GM12878 (cell line): Measurements from ENCODE around the gene RPLP2. TPM values are rescaled to one million over a fixed set of nuclear protein-coding genes. Genes with fewer than 3 reads are reported as not detected.

Experiments
- ASH2L ChIP-seq: fragments of 300-600, 200-600 bp; sonication (generic); IDR thresholded peaks from 2 replicates; pipeline ENCODE4 v1.6.1; 2017; ENCODE audit warnings: low read depth, mild to moderate bottlenecking, borderline replicate concordance
- BACH1 ChIP-seq: fragments of 450-650 bp; IDR thresholded peaks from 2 replicates; pipeline ENCODE4 v1.6.1; 2017; ENCODE audit warnings: mild to moderate bottlenecking, borderline replicate concordance
- E4F1 ChIP-seq: fragments of 450-650 bp; IDR thresholded peaks from 2 replicates; pipeline ENCODE4 v1.6.1; 2018; ENCODE audit warnings: borderline replicate concordance, mild to moderate bottlenecking; ENCODE audit not compliant: partially characterized antibody
- HDGF ChIP-seq: fragments of 450-650 bp; IDR thresholded peaks from 2 replicates; pipeline ENCODE4 v1.6.1; 2016; ENCODE audit warnings: antibody characterized with exemption
- NKRF ChIP-seq: fragments of 450-650 bp; conservative IDR thresholded peaks from 2 replicates; pipeline ENCODE4 v1.6.1; 2017; ENCODE audit warnings: mild to moderate bottlenecking, moderate library complexity
- NR2C2 ChIP-seq: IDR thresholded peaks from 2 replicates; pipeline ENCODE4 v1.6.1; 2011; ENCODE audit warnings: borderline replicate concordance, low read depth; ENCODE audit not compliant: control insufficient read depth, insufficient read length
- PAX5 ChIP-seq: IDR thresholded peaks from 2 replicates; pipeline ENCODE4 v1.6.1; 2011; ENCODE audit warnings: low read depth, low read length, borderline replicate concordance
- POLR2AphosphoS2 ChIP-seq: IDR thresholded peaks from 2 replicates; pipeline ENCODE4 v1.6.1; 2011; ENCODE audit warnings: low read depth, mild to moderate bottlenecking, low read length, improper control_type of control experiment, moderate library complexity
- RCOR1 ChIP-seq: conservative IDR thresholded peaks from 2 replicates; pipeline ENCODE4 v1.6.1; 2012; ENCODE audit warnings: low read depth, low read length, improper control_type of control experiment
- TBL1XR1 ChIP-seq: IDR thresholded peaks from 2 replicates; pipeline ENCODE4 v1.6.1; 2012; ENCODE audit warnings: low read depth, low read length, improper control_type of control experiment
- TCF12 ChIP-seq: IDR thresholded peaks from 2 replicates; pipeline ENCODE4 v1.6.1; 2011; ENCODE audit warnings: low read depth, mild to moderate bottlenecking, low read length
- polyA plus RNA-seq, 11 experiments: library from polyadenylated mRNA; depleted of rRNA in 4 of 11; unstranded in 6 of 11; stranded (reverse) in 5 of 11; fragments of >200 nt; fragmentation: Nextera tagmentation in 4 of 11; fragmentation: Illumina TruSeq in 1 of 11; extraction: Ambion mirVana in 4 of 11; extraction: Trizol in 1 of 11; gene quantifications; 1 replicate in 1 of 11; 2 replicates in 10 of 11; pipeline versions ENCODE4 v1.2.1 to v1.2.3, GENCODE V29; 2011 to 2016; ENCODE audit warnings: inconsistent platforms in 2 of 11, missing spikeins in 2 of 11, low read depth in 1 of 11
- total RNA-seq, 4 experiments: library from RNA; depleted of rRNA in 3 of 4; stranded (reverse); fragments of >200 nt in 3 of 4; fragmentation: Illumina TruSeq in 1 of 4; extraction: Trizol in 1 of 4; gene quantifications; 2 replicates each; pipeline versions ENCODE4 v1.2.1 to v1.2.3, GENCODE V29; 2013 to 2021
- TF ChIP-seq, protein P1 (sequence below): fragments of 150-350 bp; IDR thresholded peaks from 2 replicates; pipeline ENCODE4 v1.6.1; 2014; ENCODE audit warnings: mild to moderate bottlenecking, low read depth, low read length
- TF ChIP-seq, protein P2 (sequence below): IDR thresholded peaks from 2 replicates; pipeline ENCODE4 v1.6.1; 2011; ENCODE audit warnings: borderline replicate concordance, low read depth, mild to moderate bottlenecking, moderate library complexity, low read length; ENCODE audit not compliant: insufficient read depth, poor library complexity, severe bottlenecking
- TF ChIP-seq, protein P3 (sequence below): fragments of 450-650 bp; IDR thresholded peaks from 2 replicates; pipeline ENCODE4 v1.6.1; 2016; ENCODE audit warnings: mild to moderate bottlenecking

RPLP2 gene
- total and polyA plus RNA-seq, 10 of the 15 experiments (the other 5 are each of a cell fraction or from before 2014, with no cell fraction given) = 488 to 3,558 (median 1,481) TPM

DNA sequence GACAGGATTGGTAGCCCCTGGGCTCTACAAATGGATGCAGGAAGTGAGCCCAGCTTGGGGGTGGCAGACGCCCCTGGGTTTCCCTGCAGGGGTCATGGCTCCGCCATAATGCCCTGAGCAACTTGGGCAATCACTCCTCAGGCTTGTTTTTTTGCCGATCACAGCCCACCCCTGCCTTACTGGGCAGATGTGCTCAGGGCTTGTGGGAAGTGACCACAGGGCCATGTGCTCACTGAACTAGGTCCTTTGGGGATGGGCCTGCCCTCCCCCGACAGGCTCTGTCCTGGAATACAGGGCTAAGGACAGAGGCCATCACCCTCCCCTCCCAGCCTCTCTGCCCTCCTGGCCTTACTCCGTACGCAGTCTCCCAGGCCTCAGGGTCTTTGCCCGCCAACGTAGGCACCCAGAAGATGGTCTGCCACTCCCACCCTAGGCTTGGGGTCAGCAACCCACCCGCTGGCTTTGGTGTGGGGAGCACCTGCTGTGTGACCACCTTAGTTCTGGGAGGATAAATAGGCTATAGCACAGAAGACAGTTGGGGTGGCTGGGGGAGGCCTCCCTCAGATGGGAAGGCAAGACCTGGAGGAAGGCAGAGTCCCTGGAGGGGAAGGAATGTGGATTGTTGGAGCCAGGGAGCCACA lies 3.8 kb downstream of the RPLP2 start (continued):
- TF ChIP-seq NR2C2 (no peak), BACH1 (peak; percentile 51; the same call in 1 of the 2 replicates), E4F1 (no peak), PAX5 (0 out of 2 replicates have a peak, but pooled peaks have one; percentile 4), RCOR1 (no peak), POLR2AphosphoS2 (peak; percentile 80; the same call in 1 of the 2 replicates), TBL1XR1 (no peak), NKRF (no peak), HDGF (no peak), TCF12 (no peak), ASH2L (no peak)
- TF ChIP-seq, protein P1, sequence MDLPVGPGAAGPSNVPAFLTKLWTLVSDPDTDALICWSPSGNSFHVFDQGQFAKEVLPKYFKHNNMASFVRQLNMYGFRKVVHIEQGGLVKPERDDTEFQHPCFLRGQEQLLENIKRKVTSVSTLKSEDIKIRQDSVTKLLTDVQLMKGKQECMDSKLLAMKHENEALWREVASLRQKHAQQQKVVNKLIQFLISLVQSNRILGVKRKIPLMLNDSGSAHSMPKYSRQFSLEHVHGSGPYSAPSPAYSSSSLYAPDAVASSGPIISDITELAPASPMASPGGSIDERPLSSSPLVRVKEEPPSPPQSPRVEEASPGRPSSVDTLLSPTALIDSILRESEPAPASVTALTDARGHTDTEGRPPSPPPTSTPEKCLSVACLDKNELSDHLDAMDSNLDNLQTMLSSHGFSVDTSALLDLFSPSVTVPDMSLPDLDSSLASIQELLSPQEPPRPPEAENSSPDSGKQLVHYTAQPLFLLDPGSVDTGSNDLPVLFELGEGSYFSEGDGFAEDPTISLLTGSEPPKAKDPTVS = no peak
- TF ChIP-seq, protein P2, sequence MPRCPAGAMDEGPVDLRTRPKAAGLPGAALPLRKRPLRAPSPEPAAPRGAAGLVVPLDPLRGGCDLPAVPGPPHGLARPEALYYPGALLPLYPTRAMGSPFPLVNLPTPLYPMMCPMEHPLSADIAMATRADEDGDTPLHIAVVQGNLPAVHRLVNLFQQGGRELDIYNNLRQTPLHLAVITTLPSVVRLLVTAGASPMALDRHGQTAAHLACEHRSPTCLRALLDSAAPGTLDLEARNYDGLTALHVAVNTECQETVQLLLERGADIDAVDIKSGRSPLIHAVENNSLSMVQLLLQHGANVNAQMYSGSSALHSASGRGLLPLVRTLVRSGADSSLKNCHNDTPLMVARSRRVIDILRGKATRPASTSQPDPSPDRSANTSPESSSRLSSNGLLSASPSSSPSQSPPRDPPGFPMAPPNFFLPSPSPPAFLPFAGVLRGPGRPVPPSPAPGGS = peak; percentile 34
- TF ChIP-seq, protein P3, sequence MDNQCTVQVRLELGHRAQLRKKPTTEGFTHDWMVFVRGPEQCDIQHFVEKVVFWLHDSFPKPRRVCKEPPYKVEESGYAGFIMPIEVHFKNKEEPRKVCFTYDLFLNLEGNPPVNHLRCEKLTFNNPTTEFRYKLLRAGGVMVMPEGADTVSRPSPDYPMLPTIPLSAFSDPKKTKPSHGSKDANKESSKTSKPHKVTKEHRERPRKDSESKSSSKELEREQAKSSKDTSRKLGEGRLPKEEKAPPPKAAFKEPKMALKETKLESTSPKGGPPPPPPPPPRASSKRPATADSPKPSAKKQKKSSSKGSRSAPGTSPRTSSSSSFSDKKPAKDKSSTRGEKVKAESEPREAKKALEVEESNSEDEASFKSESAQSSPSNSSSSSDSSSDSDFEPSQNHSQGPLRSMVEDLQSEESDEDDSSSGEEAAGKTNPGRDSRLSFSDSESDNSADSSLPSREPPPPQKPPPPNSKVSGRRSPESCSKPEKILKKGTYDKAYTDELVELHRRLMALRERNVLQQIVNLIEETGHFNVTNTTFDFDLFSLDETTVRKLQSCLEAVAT = no peak
